T-helper 22 cell (primary cell): Measurements from ENCODE around the gene TMEM63A.
"Not testable (repeated sequence)": the region's sequence is repeated elsewhere in the genome, so short reads cannot be mapped to it uniquely, and the experiment has no call there.

Source experiments
- DNase-seq: peaks from one replicate; pipeline ENCODE4 v3.0.0-alpha.2; 2020; ENCODE audit warnings: low read depth

The TMEM63A gene

GRCh38 chr1:225908773-225909172 lies 26.6 kb upstream of the TMEM63A start:
- no peak for DNase-seq

GRCh38 chr1:225908013-225908640 lies 25.9 kb upstream of the TMEM63A start:
- no peak for DNase-seq

GRCh38 chr1:225907341-225907740 lies 25.2 kb upstream of the TMEM63A start:
- no peak for DNase-seq

GRCh38 chr1:225906467-225906866 lies 24.3 kb upstream of the TMEM63A start:
- no peak for DNase-seq

- DNase-seq = no peak
Measured at GRCh38 chr1:225903623-225904022, 21.4 kb upstream of the TMEM63A start.

- DNase-seq = no peak
Measured at GRCh38 chr1:225899044-225899925, 17.1 kb upstream of the TMEM63A start.

- DNase-seq = no peak
Measured at GRCh38 chr1:225897595-225898514, 15.7 kb upstream of the TMEM63A start.

GRCh38 chr1:225896937-225897549 lies 14.9 kb upstream of the TMEM63A start:
- DNase-seq = peak; percentile 70

- DNase-seq = no peak
Measured at GRCh38 chr1:225896494-225896893, 14.3 kb upstream of the TMEM63A start.

GRCh38 chr1:225892307-225892706 lies 10.1 kb upstream of the TMEM63A start:
- DNase-seq = no peak

GRCh38 chr1:225891229-225891972 lies 9.2 kb upstream of the TMEM63A start:
- DNase-seq = no peak

- DNase-seq = no peak
Measured at GRCh38 chr1:225890346-225891228, 8.4 kb upstream of the TMEM63A start.

GRCh38 chr1:225889743-225890142 lies 7.6 kb upstream of the TMEM63A start:
- no peak for DNase-seq

GRCh38 chr1:225888898-225889601 lies 6.9 kb upstream of the TMEM63A start, which contains the start of gene LEFTY1:
Gene LEFTY1 (minus strand): TSS chr1:225889146. CDS start chr1:225889066, 80 bp downstream.
- no peak for DNase-seq

GRCh38 chr1:225888289-225888897 lies 6.2 kb upstream of the TMEM63A start:
- DNase-seq = no peak

GRCh38 chr1:225887554-225888288 lies 5.5 kb upstream of the TMEM63A start:
- not testable (repeated sequence) for DNase-seq

- DNase-seq = no peak
Measured at GRCh38 chr1:225887030-225887314, 4.8 kb upstream of the TMEM63A start.
